ENCODE measurements around the gene FAM20C. TPM values are rescaled to one million over a fixed set of nuclear protein-coding genes. Genes with fewer than 3 reads are reported as not detected.

The FAM20C gene
- total and polyA plus RNA-seq, 4 donors, result 11.3 to 104 (median 57.5) TPM

DNA sequence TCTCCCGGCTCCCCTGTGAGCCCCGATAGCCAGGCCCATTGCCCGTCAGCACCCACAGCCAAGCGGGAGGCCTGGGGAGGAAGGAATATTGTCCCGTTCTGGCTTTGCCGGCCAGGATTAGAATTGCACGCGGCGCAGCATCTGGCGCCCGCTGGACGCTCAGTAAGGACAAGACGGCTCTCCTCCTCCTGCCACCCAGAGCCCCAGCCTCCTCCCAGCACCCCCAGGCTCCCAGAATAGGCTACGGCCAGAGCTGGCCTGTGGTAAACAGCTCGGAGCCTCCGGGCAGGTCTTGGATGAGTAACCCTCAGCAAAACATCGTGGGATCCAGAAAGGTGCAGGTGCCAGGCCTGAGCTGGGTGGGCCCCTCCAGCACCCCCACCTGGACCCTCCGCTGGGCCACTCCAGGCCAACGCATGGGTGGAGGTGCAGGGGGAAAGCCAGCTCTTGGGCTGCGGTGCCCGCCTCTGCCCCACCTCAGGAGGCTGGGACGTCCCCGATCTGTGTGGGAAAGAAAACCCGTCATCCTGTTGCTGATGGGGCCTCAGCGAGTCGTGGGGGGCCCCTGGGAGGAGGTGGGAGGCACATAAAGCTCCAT lies 5.8 kb upstream of the FAM20C start:
- H3K4me3 ChIP-seq (ENCODE audit: low read length in 2 of 2), result no peak overlapping the region
- intact Hi-C loops (cut with DNase I), result loop anchor here in 1 of 2 donors (5.0 kb wide), 1 partner anchor 34 kb away; no protein-coding TSS in a partner anchor
- 86 to 87% methylated on average over 25 to 26 of the region's 26 CpGs for WGBS, 2 donors

DNA sequence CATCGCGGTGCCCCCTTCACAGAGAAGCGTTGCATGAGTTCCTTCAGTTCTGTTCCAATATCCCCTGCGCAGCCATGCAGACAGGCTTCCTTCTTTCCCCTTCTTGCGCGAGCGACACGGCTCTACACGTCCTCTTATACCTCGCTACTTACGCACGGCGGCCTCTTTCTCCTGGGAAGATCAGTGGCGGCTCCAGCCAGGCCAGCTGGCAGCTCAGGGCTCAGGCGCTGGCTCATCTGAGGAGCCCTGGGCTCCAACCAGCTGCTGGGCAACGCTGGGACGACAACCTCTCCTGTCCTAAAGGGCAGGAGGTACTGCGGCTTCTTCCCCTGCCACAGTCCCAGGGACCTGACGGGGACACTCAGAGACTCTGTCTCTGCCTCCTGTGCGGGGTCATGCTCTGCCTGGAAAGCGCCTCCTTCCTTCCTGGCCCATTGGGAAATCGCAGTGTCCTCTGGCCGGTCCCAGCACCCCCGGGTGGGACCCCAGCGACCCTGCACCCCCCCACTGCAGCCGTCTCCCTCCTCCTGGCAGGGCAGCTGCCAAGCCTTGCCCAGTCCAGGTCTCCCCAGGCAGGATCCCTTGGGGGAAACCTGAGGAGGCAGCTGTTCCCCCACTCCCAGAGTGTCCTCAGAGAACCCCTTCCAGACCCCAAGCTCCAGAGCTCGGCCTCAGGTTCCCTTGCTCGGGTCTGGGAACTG lies 5.0 kb upstream of the FAM20C start:
- ATAC-seq (ENCODE audit: low FRiP score), result no peak
- H3K9me3 ChIP-seq (ENCODE audit: control insufficient read depth, low read length), result no peaks in the 10 kb centered on the region
- DNase-seq, result no peak
- no peak overlapping the region for H3K4me3 ChIP-seq (ENCODE audit: low read length in 2 of 2)
- H3K36me3 ChIP-seq (ENCODE audit: control insufficient read depth in 1 of 2, insufficient read depth in 2 of 2, low read length in 1 of 2), result no peaks in the 10 kb centered on the region
- 85 to 90% methylated on average over 28 of the region's 28 CpGs for WGBS, 2 donors
- intact Hi-C loops (cut with DNase I), result loop anchor here in 1 of 2 donors (5.0 kb wide), 1 partner anchor 35 kb away; no protein-coding TSS in a partner anchor
- H3K27me3 ChIP-seq (ENCODE audit: control insufficient read depth in 1 of 2, insufficient read depth in 2 of 2, low read length in 1 of 2), result no peaks in the 10 kb centered on the region
- no peaks in the 10 kb centered on the region for H3K4me1 ChIP-seq (ENCODE audit: control insufficient read depth in 1 of 2, insufficient read depth in 2 of 2, low read length in 2 of 2)
- H3K27ac ChIP-seq (ENCODE audit: low read depth in 1 of 2, low read length in 2 of 2), result no peak overlapping the region

More for the DNA sequence above, 5.8 kb upstream of the FAM20C start:
- ATAC-seq (ENCODE audit: low FRiP score), result no peak
- DNase-seq, result no peak
- Histone ChIP-seq H3K36me3 (ENCODE audit: control insufficient read depth in 1 of 2, insufficient read depth in 2 of 2, low read length in 1 of 2) (no peaks in the 10 kb centered on the region), H3K27me3 (ENCODE audit: control insufficient read depth in 1 of 2, insufficient read depth in 2 of 2, low read length in 1 of 2) (no peaks in the 10 kb centered on the region), H3K27ac (ENCODE audit: low read depth in 1 of 2, low read length in 2 of 2) (no peak overlapping the region), H3K9me3 (ENCODE audit: control insufficient read depth, low read length) (no peaks in the 10 kb centered on the region), H3K4me1 (ENCODE audit: control insufficient read depth in 1 of 2, insufficient read depth in 2 of 2, low read length in 2 of 2) (no peaks in the 10 kb centered on the region)

DNA sequence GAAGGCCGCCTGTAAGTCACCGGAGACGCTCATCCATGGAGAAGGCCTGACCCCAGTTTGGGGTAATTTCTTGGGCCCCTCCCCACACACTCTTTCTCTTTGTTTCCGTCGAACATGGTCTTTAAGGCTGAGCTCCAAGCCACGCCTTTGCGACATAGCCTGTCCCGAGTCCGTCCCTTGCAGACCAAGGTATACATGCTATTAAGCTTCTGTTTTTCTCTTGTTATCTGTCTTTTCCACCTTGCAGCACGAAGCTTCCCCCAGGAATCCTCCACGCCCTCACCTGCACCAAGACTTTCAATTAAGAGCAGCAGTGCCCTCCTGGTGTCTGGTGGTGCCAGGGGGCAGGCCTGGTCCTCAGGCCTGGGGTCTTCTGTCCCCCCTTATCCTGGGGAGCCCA lies 4.2 kb upstream of the FAM20C start:
- WGBS, 2 donors, result 86 to 88% methylated on average over 11 of the region's 11 CpGs
- intact Hi-C loops (cut with DNase I), result loop anchor here in 1 of 2 donors (5.0 kb wide), 1 partner anchor 36 kb away; no protein-coding TSS in a partner anchor
- H3K36me3 ChIP-seq (ENCODE audit: control insufficient read depth in 1 of 2, insufficient read depth in 2 of 2, low read length in 1 of 2), result no peaks in the 10 kb centered on the region
- no peaks in the 10 kb centered on the region for H3K4me1 ChIP-seq (ENCODE audit: control insufficient read depth in 1 of 2, insufficient read depth in 2 of 2, low read length in 2 of 2)
- H3K27ac ChIP-seq (ENCODE audit: low read depth in 1 of 2, low read length in 2 of 2), result no peak overlapping the region
- no peaks in the 10 kb centered on the region for H3K27me3 ChIP-seq (ENCODE audit: control insufficient read depth in 1 of 2, insufficient read depth in 2 of 2, low read length in 1 of 2)
- H3K4me3 ChIP-seq (ENCODE audit: low read length in 2 of 2), result no peak overlapping the region
- no peaks in the 10 kb centered on the region for H3K9me3 ChIP-seq (ENCODE audit: control insufficient read depth, low read length)
- no peak for DNase-seq
- ATAC-seq (ENCODE audit: low FRiP score), result no peak

DNA sequence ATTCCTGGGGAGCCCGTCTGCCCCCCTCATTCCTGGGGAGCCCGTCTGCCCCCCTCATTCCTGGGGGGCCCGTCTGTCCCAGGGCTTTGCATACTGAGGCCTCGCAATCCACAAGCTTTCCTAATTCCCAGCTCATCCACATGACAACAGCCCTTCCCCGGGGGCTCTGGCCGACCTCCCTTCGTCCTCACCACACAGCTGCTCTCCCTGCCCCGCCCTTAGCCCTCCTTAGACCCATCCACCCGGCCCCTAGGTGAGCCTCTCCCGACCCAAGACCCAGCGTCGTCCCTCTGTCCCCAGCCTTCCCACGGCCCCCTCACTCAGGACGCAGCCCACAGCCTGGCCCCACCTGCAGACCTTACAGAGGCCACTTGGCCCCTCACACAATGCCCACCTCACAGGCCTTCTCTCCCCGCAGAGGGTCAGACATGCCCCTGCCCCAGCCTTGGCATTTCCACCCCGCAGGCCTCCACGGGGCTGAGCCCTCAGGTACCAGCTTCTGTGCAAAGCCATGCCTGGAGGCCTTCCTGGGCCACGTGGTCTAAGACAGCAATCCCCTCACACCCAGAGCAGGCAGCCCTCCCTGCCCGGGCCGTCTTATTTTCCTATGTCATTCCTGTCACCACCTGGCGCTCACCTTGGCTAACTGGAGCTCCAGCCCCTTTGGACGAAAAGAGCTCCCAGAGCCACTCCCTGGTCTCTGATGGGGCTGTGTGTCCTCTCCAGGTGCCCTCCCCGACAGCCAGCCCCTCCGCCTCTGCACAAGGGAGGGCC lies 3.5 kb upstream of the FAM20C start:
- WGBS, 2 donors, result 66 to 70% methylated on average over 24 of the region's 24 CpGs
- H3K36me3 ChIP-seq (ENCODE audit: control insufficient read depth in 1 of 2, insufficient read depth in 2 of 2, low read length in 1 of 2), result no peaks in the 10 kb centered on the region
- ATAC-seq (ENCODE audit: low FRiP score) (no peak), DNase-seq (no peak)
- H3K27me3 ChIP-seq (ENCODE audit: control insufficient read depth in 1 of 2, insufficient read depth in 2 of 2, low read length in 1 of 2), result no peaks in the 10 kb centered on the region
- H3K4me3 ChIP-seq (ENCODE audit: low read length in 2 of 2), result no peak overlapping the region
- intact Hi-C loops (cut with DNase I), result loop anchor here in 1 of 2 donors (5.0 kb wide), 1 partner anchor 37 kb away; no protein-coding TSS in a partner anchor
- H3K9me3 ChIP-seq (ENCODE audit: control insufficient read depth, low read length), result no peaks in the 10 kb centered on the region
- H3K27ac ChIP-seq (ENCODE audit: low read depth in 1 of 2, low read length in 2 of 2), result no peak overlapping the region
- no peaks in the 10 kb centered on the region for H3K4me1 ChIP-seq (ENCODE audit: control insufficient read depth in 1 of 2, insufficient read depth in 2 of 2, low read length in 2 of 2)

DNA sequence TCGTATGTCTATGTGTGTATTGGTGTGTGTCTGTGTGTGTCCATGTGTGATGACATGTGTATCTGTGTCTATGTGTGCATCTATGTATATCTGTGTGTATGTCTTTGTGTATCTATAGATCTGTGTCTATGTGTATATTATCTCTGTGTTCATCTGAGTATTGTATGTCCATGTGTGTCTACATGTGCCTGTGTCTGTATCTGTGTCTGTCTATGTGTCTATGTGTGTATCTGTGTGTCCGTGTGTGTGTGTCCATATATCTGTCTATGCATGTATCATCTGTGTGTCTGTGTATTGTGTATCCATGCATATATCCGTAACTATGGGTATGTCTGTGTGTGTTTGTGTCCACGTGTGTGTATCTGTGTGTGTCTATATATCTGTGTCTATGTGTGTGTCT lies 2.7 kb upstream of the FAM20C start:
- no peak overlapping the region for H3K27ac ChIP-seq (ENCODE audit: low read depth in 1 of 2, low read length in 2 of 2)
- WGBS, 2 donors, result 70 to 92% methylated on average over 4 of the region's 4 CpGs
- no peak overlapping the region for H3K4me3 ChIP-seq (ENCODE audit: low read length in 2 of 2)
- H3K4me1 ChIP-seq (ENCODE audit: control insufficient read depth in 1 of 2, insufficient read depth in 2 of 2, low read length in 2 of 2), result no peaks in the 10 kb centered on the region
- ATAC-seq (ENCODE audit: low FRiP score) (no peak), DNase-seq (no peak)
- no peaks in the 10 kb centered on the region for H3K36me3 ChIP-seq (ENCODE audit: control insufficient read depth in 1 of 2, insufficient read depth in 2 of 2, low read length in 1 of 2)
- no peaks in the 10 kb centered on the region for H3K27me3 ChIP-seq (ENCODE audit: control insufficient read depth in 1 of 2, insufficient read depth in 2 of 2, low read length in 1 of 2)
- intact Hi-C loops (cut with DNase I), result loop anchor here (5.0 kb wide), 2 partner anchors 37 to 38 kb away; no protein-coding TSS in a partner anchor
- no peaks in the 10 kb centered on the region for H3K9me3 ChIP-seq (ENCODE audit: control insufficient read depth, low read length)

DNA sequence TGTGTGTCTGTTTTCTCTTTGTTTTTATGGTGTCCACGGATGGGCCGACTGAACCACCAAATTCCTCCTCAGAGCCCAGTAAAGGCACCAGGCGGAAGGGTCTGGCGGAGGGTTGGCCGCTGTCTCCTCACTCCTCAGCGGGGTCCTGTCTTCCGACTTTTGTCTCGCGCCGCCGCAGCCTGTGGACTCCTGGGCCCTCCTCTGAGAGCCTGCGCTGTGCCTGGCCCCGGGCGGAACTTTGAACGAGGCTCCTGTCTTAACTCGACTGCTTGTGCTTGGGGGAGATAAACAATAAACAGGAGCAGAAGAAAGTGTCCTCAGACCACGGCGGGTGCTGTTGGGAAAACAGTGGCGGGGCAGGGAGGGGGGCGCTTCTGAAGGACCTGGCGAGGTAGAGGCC lies 2.2 kb upstream of the FAM20C start:
- DNase-seq, result no peak
- Histone ChIP-seq H3K27ac (ENCODE audit: low read depth in 1 of 2, low read length in 2 of 2) (no peak overlapping the region), H3K4me3 (ENCODE audit: low read length in 2 of 2) (no peak overlapping the region), H3K27me3 (ENCODE audit: control insufficient read depth in 1 of 2, insufficient read depth in 2 of 2, low read length in 1 of 2) (no peaks in the 10 kb centered on the region), H3K36me3 (ENCODE audit: control insufficient read depth in 1 of 2, insufficient read depth in 2 of 2, low read length in 1 of 2) (no peaks in the 10 kb centered on the region), H3K9me3 (ENCODE audit: control insufficient read depth, low read length) (no peaks in the 10 kb centered on the region), H3K4me1 (ENCODE audit: control insufficient read depth in 1 of 2, insufficient read depth in 2 of 2, low read length in 2 of 2) (no peaks in the 10 kb centered on the region)
- WGBS, 2 donors, result 87 to 93% methylated on average over 19 to 21 of the region's 21 CpGs
- intact Hi-C loops (cut with DNase I), result loop anchor here in 1 of 2 donors (5.0 kb wide), 1 partner anchor 37 kb away; no protein-coding TSS in a partner anchor
- ATAC-seq (ENCODE audit: low FRiP score), result no peak

DNA sequence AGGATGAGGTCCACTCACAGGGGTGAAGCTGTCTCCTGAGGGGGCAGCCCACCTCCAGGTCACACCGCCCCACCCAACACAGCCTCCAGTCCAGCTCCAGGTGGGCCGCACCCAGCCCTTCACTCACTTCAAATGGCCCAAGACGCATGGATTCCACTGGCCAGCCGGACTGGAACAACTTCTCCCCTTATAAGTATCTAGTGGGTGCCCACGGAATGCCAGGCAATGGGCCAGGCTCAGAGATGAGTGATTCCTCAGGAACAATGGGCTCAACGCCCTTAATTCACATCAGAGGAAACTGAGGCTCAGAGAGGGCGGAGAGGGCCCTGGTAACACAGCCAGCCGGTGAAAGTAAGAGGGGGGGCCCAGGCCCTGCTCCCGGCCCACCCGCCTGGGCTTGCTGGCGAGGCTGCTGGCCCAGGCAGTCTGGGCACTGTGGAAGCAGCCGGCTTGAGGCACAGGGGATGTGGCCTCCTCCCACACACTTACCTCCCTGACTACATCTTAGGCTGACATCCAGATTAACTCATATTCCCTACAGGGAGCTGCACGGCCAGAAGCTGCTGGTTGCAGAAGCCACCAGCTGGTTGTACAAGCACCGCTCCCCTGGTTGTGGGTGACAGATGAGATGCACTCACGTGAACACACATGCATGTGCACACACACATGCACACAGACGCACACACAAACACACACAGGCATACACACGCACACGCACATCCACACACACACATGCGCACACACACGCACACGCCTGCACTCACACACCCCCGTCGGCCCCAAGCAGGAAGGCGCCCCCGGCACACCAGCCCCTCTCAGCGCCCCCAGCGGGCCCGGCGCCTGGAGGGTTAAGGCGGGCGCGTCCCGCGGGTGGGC lies 1.0 kb upstream of the FAM20C start:
- peaks cover 0 to 4% of the 10 kb centered on the region in 2 donors for H3K36me3 ChIP-seq (ENCODE audit: control insufficient read depth in 1 of 2, insufficient read depth in 2 of 2, low read length in 1 of 2)
- peak in 1 of 2 donors; percentile 73 for DNase-seq
- WGBS, 2 donors, result 10 to 13% methylated on average over 26 to 34 of the region's 34 CpGs
- peak overlapping the region; percentile 75 to 86 for H3K4me3 ChIP-seq (ENCODE audit: low read length in 2 of 2)
- H3K9me3 ChIP-seq (ENCODE audit: control insufficient read depth, low read length), result no peaks in the 10 kb centered on the region
- intact Hi-C loops (cut with DNase I), result loop anchor here in 1 of 2 donors (5.0 kb wide), 1 partner anchor 36 kb away; no protein-coding TSS in a partner anchor
- ATAC-seq (ENCODE audit: low FRiP score), result peak; percentile 43
- H3K27me3 ChIP-seq (ENCODE audit: control insufficient read depth in 1 of 2, insufficient read depth in 2 of 2, low read length in 1 of 2), result no peaks in the 10 kb centered on the region
- H3K4me1 ChIP-seq (ENCODE audit: control insufficient read depth in 1 of 2, insufficient read depth in 2 of 2, low read length in 2 of 2), result no peaks in the 10 kb centered on the region
- no peak overlapping the region for H3K27ac ChIP-seq (ENCODE audit: low read depth in 1 of 2, low read length in 2 of 2)

Data from aorta (tissue), 5 donors.